Muscle layer of duodenum (tissue), 2 donors: ENCODE measurements around the gene MYO3B.

Source experiments
- H3K27ac ChIP-seq: one replicate; pipeline ENCODE4 v1.7.0; 2013; ENCODE audit warnings: mild to moderate bottlenecking, low read length
- H3K27me3 ChIP-seq: one replicate; pipeline ENCODE4 v1.7.0; 2013; ENCODE audit warnings: low read depth, mild to moderate bottlenecking, control low read depth, low read length
- H3K36me3 ChIP-seq, 2 donors: one replicate each; pipeline ENCODE4 v1.7.0; 2013; ENCODE audit warnings: low read length in 2 of 2, control low read depth in 1 of 2, mild to moderate bottlenecking in 1 of 2; ENCODE audit not compliant: insufficient read depth in 2 of 2, control insufficient read depth in 1 of 2
- H3K4me1 ChIP-seq, 2 donors: one replicate each; pipeline ENCODE4 v1.7.0; 2013; ENCODE audit warnings: low read length in 2 of 2, mild to moderate bottlenecking in 2 of 2, control low read depth in 1 of 2, moderate library complexity in 1 of 2; ENCODE audit not compliant: insufficient read depth in 2 of 2, control insufficient read depth in 1 of 2
- H3K4me3 ChIP-seq, 2 donors: one replicate each; pipeline ENCODE4 v1.7.0; 2013; ENCODE audit warnings: low read length in 2 of 2, low read depth in 1 of 2, mild to moderate bottlenecking in 1 of 2
- H3K9me3 ChIP-seq, 2 donors: one replicate each; pipeline ENCODE4 v1.7.0; 2013; ENCODE audit warnings: low read length in 2 of 2, control low read depth in 1 of 2, mild to moderate bottlenecking in 1 of 2; ENCODE audit not compliant: control insufficient read depth in 1 of 2
- donor health status: healthy.

The MYO3B gene

DNA sequence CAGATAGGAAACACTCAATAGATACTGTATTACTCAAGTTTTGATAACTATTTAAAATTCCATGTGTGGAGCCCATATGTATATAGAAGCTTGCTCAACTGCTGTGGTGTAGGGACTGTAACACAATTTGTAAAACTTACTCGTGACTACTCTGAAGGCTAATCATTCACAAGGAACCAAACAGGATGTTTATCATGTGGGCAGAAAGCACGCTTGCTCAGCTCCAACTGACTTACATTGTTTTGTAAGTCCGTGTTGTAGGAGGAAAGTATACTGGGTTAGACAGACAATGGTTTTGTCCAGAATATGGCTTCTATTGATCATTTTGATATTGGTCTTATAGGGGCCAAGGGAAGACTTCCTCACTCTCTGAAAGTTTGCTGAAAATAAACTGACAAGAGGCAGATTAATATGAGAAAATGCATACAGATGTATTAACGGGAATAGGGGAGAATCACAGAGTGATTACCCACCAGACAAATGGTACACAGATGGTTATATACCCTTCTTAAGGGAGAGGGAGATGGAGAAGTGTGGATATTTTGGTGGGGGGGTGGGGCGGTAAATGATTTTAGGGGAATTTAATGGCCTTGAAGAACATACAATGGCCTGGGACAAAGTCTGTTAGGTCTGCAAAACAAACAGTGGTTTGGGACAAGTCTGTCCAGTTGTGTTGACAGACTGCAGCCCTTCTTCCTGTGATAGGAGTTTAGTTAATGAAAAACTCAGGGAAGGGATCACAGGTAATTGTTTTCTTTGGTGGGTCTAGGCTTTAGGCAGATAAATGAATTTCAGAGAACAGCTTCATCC lies 277.9 kb downstream of the MYO3B start:
- no peak overlapping the region for H3K27ac ChIP-seq
- no peak overlapping the region for H3K4me3 ChIP-seq
- no peaks in the 10 kb centered on the region for H3K27me3 ChIP-seq
- no peaks in the 10 kb centered on the region for H3K9me3 ChIP-seq
- H3K36me3 ChIP-seq, result no peaks in the 10 kb centered on the region
- no peaks in the 10 kb centered on the region for H3K4me1 ChIP-seq

DNA sequence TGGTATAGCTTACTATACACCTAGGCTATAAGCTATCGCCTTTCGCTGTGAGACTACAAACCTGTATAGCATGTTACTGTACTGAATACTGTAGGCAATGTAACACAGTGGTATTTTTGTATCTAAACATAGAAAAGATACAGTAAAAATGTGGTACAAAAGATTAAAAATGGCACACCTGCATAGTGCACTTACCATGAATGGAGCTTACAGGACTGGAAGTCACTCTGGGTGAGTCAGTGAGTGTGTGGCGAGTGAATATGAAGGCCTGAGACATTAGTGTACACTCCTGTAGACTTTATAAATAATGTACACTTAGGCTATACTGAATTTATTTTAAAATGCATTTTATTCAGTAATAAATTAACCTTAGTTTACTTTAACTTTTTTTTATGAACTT lies 279.0 kb downstream of the MYO3B start:
- Histone ChIP-seq H3K27ac (no peak overlapping the region), H3K4me3 (no peak overlapping the region), H3K27me3 (no peaks in the 10 kb centered on the region), H3K36me3 (no peaks in the 10 kb centered on the region), H3K4me1 (no peaks in the 10 kb centered on the region), H3K9me3 (no peaks in the 10 kb centered on the region)

DNA sequence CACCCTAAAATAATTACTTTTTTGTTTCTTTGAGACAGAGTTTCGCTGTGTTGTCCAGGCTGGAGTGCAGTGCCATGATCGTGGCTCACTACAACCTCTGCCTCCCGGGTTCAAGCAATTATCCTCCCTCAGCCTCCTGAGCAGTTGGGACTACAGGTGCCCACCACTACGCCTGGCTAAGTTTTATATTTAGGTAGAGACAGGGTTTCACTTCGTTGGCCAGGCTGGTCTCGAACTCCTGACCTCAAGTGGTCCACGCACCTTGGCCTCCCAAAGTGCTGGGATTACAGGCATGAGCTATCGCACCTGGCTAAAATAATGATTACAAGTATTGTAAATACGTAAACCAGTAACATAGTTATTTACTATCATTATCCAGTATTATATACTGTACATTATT lies 279.8 kb downstream of the MYO3B start:
- no peak overlapping the region for H3K4me3 ChIP-seq
- H3K4me1 ChIP-seq, result no peaks in the 10 kb centered on the region
- H3K36me3 ChIP-seq, result no peaks in the 10 kb centered on the region
- H3K9me3 ChIP-seq, result no peaks in the 10 kb centered on the region
- no peak overlapping the region for H3K27ac ChIP-seq
- no peaks in the 10 kb centered on the region for H3K27me3 ChIP-seq

DNA sequence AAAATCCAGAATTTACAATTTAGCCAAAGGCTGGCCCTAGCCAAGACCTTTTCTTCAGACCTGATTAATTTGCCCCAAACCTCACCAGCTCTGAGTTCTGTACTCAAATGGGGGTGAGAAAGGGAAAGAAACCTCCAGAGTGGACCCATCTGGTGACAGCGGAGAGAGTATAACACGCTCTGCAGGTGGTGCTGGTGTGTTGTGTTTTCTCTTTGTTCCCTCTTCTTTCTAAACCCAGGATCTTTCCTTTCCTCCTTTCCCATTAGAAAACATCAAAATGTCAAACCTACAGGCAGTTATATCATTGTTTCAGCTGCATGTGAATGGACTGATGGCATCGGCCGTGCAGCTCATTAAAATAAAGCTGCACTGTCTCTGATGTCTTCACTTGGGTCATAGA lies 283.9 kb downstream of the MYO3B start:
- Histone ChIP-seq H3K36me3 (no peaks in the 10 kb centered on the region), H3K4me3 (no peak overlapping the region), H3K27me3 (no peaks in the 10 kb centered on the region), H3K27ac (no peak overlapping the region), H3K9me3 (no peaks in the 10 kb centered on the region), H3K4me1 (no peaks in the 10 kb centered on the region)

DNA sequence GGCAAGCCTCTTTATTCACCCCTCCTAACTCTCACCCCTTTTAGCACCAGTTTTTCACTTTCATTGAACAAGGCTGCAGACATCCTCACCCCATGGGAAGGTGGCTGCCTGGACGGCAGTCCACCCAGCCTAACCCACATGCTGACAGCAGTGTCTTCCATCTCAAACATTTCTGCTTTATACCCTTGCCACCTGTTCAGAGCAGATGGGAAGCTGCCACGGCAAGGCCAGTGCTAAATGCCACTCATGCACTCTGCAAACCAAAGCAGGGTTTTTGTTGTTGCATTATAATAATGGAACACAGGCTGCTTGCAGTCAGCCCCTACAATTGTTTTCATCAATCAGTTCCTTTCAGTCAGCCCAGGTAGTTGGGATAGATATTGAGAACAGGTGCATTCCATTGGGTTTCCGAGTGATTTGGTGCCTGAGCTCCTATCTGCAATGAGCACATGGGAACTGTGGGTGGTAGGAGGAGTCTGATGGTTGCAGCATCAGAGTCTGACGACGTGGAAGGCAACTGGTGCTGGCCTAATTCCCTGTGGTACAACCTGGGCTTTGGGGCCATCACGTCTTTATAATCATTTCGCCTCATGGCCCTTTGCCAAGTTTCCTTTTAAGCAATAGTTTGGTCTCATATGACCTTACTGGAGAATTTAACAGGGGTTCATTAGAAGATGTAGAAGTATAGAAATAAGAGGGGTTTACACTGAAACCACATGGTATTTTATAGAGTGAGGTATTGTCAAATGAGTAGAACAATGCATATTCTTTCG lies 284.7 kb downstream of the MYO3B start:
- Histone ChIP-seq H3K4me3 (no peak overlapping the region), H3K27ac (no peak overlapping the region), H3K27me3 (no peaks in the 10 kb centered on the region), H3K36me3 (no peaks in the 10 kb centered on the region), H3K9me3 (no peaks in the 10 kb centered on the region), H3K4me1 (no peaks in the 10 kb centered on the region)

DNA sequence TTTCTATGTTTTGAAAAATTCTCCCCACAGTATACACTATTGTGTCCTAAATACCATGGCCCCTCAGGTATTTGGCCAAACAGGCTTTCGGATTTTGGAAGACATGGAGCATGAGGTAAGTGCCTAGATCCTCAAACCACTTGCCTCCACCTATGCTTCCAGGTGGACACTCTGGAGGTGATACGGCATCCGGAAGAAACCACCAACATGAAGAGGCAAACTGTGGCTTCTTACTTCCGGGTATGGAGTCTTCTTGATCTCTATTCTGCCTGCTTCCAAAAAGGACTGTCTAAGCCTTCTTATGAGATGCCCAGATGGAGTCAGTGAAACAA lies 285.2 kb downstream of the MYO3B start:
- Histone ChIP-seq H3K4me3 (no peak overlapping the region), H3K27ac (no peak overlapping the region), H3K36me3 (no peaks in the 10 kb centered on the region), H3K4me1 (no peaks in the 10 kb centered on the region), H3K27me3 (no peaks in the 10 kb centered on the region), H3K9me3 (no peaks in the 10 kb centered on the region)

DNA sequence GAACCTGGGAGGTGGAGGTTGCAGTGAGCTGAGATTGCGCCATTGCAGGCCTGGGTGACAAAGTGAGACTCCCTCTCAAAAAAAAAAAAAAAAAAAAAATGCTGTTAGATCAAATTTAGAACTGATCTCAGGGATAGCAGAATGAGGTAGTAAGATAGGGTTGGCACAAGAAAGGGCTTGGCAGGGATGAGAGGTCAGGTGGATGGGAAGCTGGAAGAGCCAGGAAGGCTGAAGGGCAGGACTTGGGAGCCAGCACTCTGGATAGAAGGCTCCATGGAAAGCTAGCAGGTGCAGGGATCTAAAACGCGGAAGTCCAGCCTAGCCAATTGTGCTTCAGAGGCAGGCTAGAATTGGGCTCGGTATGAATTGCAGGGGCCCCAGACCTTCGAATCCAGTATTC lies 286.3 kb downstream of the MYO3B start:
- Histone ChIP-seq H3K27me3 (no peaks in the 10 kb centered on the region), H3K27ac (no peak overlapping the region), H3K4me1 (no peaks in the 10 kb centered on the region), H3K36me3 (no peaks in the 10 kb centered on the region), H3K9me3 (no peaks in the 10 kb centered on the region), H3K4me3 (no peak overlapping the region)

DNA sequence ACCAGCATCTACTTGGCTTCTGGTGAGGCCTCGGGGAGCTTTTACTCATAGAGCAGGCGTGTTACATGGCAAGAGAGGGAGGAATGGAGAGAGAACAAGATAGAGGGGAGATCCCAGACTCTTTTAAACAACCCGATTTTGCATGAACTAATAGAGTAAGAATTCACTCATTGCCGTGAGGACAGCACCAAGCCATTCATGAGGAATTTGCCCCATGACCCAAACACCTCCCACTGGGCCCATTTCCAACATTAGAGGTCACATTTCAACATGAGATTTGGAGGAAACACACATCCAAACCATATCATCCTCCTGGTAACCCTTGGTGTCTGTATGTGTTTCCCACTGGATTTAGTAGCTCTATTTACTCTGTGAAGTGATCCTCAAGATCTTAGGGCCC lies 287.3 kb downstream of the MYO3B start:
- H3K27me3 ChIP-seq, result no peaks in the 10 kb centered on the region
- H3K36me3 ChIP-seq, result no peaks in the 10 kb centered on the region
- no peak overlapping the region for H3K27ac ChIP-seq
- no peaks in the 10 kb centered on the region for H3K9me3 ChIP-seq
- no peak overlapping the region for H3K4me3 ChIP-seq
- no peaks in the 10 kb centered on the region for H3K4me1 ChIP-seq

DNA sequence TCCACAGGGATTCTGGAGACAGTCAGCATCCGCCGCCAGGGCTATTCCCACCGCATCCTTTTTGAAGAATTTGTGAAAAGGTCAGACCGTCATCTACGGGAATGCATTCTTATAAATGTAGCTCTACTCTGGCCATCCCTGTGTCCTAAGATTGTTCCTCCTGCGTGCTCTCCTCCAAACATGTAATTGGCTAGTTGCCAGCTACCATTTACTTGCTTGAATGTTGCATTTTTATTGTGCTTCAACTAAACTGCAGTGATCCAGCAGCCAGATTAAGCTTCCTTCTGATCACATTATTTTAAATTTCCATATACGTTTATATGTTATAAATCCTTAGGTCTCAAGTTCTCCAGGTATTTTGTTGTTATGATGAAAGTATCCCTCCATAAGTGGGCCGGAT lies 288.7 kb downstream of the MYO3B start:
- H3K27me3 ChIP-seq, result no peaks in the 10 kb centered on the region
- H3K4me1 ChIP-seq, result no peaks in the 10 kb centered on the region
- peaks cover 0 to 4% of the 10 kb centered on the region in 2 donors for H3K9me3 ChIP-seq
- H3K36me3 ChIP-seq, result no peaks in the 10 kb centered on the region
- H3K27ac ChIP-seq, result no peak overlapping the region
- no peak overlapping the region for H3K4me3 ChIP-seq

DNA sequence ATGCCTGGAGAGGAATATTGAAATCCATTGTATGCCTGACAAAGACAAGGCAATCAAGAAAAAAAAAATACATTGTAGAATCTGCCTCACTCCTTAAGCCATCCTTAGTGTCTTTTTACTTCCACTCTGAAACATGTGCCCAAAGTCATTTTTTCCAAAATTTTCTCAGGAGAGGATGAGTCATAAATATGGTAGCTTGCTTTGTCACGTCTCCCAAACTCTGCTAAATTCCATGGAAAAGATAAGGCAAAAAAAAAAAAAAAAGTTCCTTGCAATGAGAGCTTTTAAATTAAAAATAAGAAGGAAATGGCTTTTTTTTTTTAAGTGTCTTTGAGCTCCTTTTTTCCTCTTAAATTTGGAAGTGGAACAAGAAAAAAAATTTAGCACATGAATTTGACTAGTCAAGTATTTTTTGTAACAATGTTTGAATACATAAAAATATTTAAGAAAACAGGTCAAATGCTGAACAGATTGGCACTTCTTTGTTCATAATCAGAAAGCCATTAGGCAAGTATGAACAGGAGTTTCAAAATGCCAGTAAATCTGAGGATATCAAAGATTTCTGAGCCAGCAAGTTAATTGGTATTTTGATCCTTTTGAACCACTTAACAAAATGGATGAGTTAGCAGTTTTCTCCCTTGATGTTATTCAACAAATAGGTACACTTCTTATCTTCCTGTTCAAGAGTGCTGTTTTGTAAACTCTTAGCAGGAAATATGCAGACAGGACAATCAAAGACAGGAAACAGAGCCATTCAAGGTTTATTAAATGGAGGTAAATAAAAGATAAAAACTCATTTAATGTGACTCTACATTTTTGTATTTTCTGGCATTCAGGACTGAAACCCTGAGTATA lies 289.8 kb downstream of the MYO3B start:
- Histone ChIP-seq H3K4me1 (no peaks in the 10 kb centered on the region), H3K4me3 (no peak overlapping the region), H3K27ac (no peak overlapping the region), H3K27me3 (no peaks in the 10 kb centered on the region), H3K9me3 (peaks cover 0 to 4% of the 10 kb centered on the region in 2 donors), H3K36me3 (no peaks in the 10 kb centered on the region)

DNA sequence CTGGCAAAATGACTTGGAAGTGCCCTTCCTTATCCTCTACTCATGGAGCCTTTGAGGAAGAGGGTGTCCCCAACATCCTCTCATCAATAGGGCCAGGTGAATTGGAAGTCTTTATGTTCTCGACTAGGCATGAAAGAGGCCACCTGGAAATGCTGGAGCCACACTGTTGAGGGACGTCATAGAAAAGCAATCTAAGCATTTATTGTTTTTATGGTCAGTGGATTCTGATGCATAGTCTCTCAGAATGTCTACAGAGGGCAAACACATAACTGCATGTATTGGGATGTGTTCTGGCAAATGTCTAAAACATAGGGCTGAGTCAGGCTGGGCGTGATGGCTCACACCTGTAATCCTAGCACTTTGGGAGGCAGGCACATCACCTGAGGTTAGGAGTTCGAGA lies 290.6 kb downstream of the MYO3B start:
- Histone ChIP-seq H3K27me3 (no peaks in the 10 kb centered on the region), H3K4me3 (no peak overlapping the region), H3K27ac (no peak overlapping the region), H3K4me1 (no peaks in the 10 kb centered on the region), H3K36me3 (no peaks in the 10 kb centered on the region), H3K9me3 (peaks cover 0 to 4% of the 10 kb centered on the region in 2 donors)
